ENCODE data around the gene VMP1. TPM values are rescaled to one million over a fixed set of nuclear protein-coding genes. Genes with fewer than 3 reads are reported as not detected.
A peak's percentile ranks its signal among the peaks of the same experiment; 100 is the strongest.

Gene VMP1
- total and polyA plus RNA-seq, 4 donors, result 46.4 to 118 (median 71.6) TPM

GRCh38 chr17:59837308-59838051 is 130.0 kb downstream of the VMP1 start (continued):
- peak; percentile 96 for TF ChIP-seq REST (IDR thresholded peaks at IDR 0.05)
- peak; percentile 98 to 99 for TF ChIP-seq JUND (IDR thresholded peaks at IDR 0.05)
- peak; percentile 96 to 97 for TF ChIP-seq HNF4A (conservative IDR thresholded peaks at IDR 0.05)
- TF ChIP-seq FOXA2 (IDR thresholded peaks at IDR 0.05), result peak; percentile 54
- peak; percentile 96 for TF ChIP-seq YY1 (IDR thresholded peaks at IDR 0.05)
- TF ChIP-seq NR2F2 (IDR thresholded peaks at IDR 0.05), result peak; percentile 89
- TF ChIP-seq HNF4G (IDR thresholded peaks at IDR 0.05), result peak; percentile 86

- H3K27ac ChIP-seq (ENCODE audit: low read depth in 1 of 2, low read length in 2 of 2), result peak overlapping the region; percentile 99 to 100
- H3K9ac ChIP-seq (ENCODE audit: low read depth in 1 of 2, low read length in 2 of 2), result peak overlapping the region; percentile 100
- peaks cover 0 to 12% (median 2%) of the 10 kb centered on the region in 4 donors for H3K4me1 ChIP-seq (ENCODE audit: control insufficient read depth in 4 of 4, insufficient read depth in 4 of 4, low read length in 3 of 4)
- DNase-seq (ENCODE audit: low spot score), result no peak
- TF ChIP-seq ATF3 (IDR thresholded peaks at IDR 0.05) (no peak), JUND (IDR thresholded peaks at IDR 0.05) (peak in 1 of 2 donors; percentile 3), RAD21 (IDR thresholded peaks at IDR 0.05) (no peak)
- TF ChIP-seq, protein P1, sequence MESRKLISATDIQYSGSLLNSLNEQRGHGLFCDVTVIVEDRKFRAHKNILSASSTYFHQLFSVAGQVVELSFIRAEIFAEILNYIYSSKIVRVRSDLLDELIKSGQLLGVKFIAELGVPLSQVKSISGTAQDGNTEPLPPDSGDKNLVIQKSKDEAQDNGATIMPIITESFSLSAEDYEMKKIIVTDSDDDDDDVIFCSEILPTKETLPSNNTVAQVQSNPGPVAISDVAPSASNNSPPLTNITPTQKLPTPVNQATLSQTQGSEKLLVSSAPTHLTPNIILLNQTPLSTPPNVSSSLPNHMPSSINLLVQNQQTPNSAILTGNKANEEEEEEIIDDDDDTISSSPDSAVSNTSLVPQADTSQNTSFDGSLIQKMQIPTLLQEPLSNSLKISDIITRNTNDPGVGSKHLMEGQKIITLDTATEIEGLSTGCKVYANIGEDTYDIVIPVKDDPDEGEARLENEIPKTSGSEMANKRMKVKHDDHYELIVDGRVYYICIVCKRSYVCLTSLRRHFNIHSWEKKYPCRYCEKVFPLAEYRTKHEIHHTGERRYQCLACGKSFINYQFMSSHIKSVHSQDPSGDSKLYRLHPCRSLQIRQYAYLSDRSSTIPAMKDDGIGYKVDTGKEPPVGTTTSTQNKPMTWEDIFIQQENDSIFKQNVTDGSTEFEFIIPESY (IDR thresholded peaks at IDR 0.05), result no peak
- no peaks in the 10 kb centered on the region for H3K9me3 ChIP-seq (ENCODE audit: control insufficient read depth in 4 of 4, low read length in 3 of 4)
- H3K27me3 ChIP-seq (ENCODE audit: control insufficient read depth in 4 of 4, insufficient read depth in 4 of 4, low read length in 3 of 4), result no peaks in the 10 kb centered on the region
- 3% methylated on average over 8 of the region's 8 CpGs for WGBS
- peaks cover 0 to 9% (median 5%) of the 10 kb centered on the region in 4 donors for H3K36me3 ChIP-seq (ENCODE audit: control insufficient read depth in 4 of 4, insufficient read depth in 3 of 4, low read depth in 1 of 4, low read length in 3 of 4)
- peak overlapping the region; percentile 68 to 100 (median 92) for H3K4me3 ChIP-seq (ENCODE audit: low read depth in 1 of 3, low read length in 3 of 3)
Measured at GRCh38 chr17:59838052-59838916, 130.8 kb downstream of the VMP1 start.

DNA sequence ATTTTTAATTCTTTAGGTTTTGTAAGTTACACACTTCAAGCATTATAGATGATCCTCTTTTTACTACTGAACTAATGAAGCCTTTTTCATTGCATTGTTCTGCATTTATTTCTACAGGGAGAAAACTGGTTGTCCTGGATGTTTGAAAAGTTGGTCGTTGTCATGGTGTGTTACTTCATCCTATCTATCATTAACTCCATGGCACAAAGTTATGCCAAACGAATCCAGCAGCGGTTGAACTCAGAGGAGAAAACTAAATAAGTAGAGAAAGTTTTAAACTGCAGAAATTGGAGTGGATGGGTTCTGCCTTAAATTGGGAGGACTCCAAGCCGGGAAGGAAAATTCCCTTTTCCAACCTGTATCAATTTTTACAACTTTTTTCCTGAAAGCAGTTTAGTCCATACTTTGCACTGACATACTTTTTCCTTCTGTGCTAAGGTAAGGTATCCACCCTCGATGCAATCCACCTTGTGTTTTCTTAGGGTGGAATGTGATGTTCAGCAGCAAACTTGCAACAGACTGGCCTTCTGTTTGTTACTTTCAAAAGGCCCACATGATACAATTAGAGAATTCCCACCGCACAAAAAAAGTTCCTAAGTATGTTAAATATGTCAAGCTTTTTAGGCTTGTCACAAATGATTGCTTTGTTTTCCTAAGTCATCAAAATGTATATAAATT is 132.3 kb downstream of the VMP1 start:
- Histone ChIP-seq H3K4me3 (ENCODE audit: low read depth in 1 of 3, low read length in 3 of 3) (peak overlapping the region; percentile 68 to 100 (median 92)), H3K4me1 (ENCODE audit: control insufficient read depth in 4 of 4, insufficient read depth in 4 of 4, low read length in 3 of 4) (peaks cover under 1 to 13% (median 4%) of the 10 kb centered on the region in 4 donors), H3K36me3 (ENCODE audit: control insufficient read depth in 4 of 4, insufficient read depth in 3 of 4, low read depth in 1 of 4, low read length in 3 of 4) (peaks cover 0 to 9% (median 5%) of the 10 kb centered on the region in 4 donors), H3K9ac (ENCODE audit: low read depth in 1 of 2, low read length in 2 of 2) (peak overlapping the region; percentile 100), H3K27ac (ENCODE audit: low read depth in 1 of 2, low read length in 2 of 2) (peak overlapping the region; percentile 99 to 100), H3K27me3 (ENCODE audit: control insufficient read depth in 4 of 4, insufficient read depth in 4 of 4, low read length in 3 of 4) (no peaks in the 10 kb centered on the region), H3K9me3 (ENCODE audit: control insufficient read depth in 4 of 4, low read length in 3 of 4) (no peaks in the 10 kb centered on the region)
- TF ChIP-seq TAF1 (conservative IDR thresholded peaks at IDR 0.05) (peak; percentile 53), JUND (IDR thresholded peaks at IDR 0.05) (peak in 1 of 2 donors; percentile 10), NR2F2 (IDR thresholded peaks at IDR 0.05) (no peak), RXRA (IDR thresholded peaks at IDR 0.05) (no peak), SP1 (IDR thresholded peaks at IDR 0.05) (peak; percentile 10)
- TF ChIP-seq, protein P2, sequence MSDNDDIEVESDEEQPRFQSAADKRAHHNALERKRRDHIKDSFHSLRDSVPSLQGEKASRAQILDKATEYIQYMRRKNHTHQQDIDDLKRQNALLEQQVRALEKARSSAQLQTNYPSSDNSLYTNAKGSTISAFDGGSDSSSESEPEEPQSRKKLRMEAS (IDR thresholded peaks at IDR 0.05), result no peak
- WGBS, result 14% methylated on average over 6 of the region's 6 CpGs
- no peak for DNase-seq (ENCODE audit: low spot score)

All from liver (tissue), 9 donors.